Inferior parietal cortex (tissue), 1 donor: ENCODE results near the gene NXPE4.
"Not testable (repeated sequence)": the region's sequence is repeated elsewhere in the genome, so short reads cannot be mapped to it uniquely, and the experiment has no call there.

ENCODE experiments used
- DNase-seq: peaks from one replicate; pipeline ENCODE4 v3.0.0-alpha.2; 2016; ENCODE audit errors: extremely low spot score

Gene NXPE4

DNA sequence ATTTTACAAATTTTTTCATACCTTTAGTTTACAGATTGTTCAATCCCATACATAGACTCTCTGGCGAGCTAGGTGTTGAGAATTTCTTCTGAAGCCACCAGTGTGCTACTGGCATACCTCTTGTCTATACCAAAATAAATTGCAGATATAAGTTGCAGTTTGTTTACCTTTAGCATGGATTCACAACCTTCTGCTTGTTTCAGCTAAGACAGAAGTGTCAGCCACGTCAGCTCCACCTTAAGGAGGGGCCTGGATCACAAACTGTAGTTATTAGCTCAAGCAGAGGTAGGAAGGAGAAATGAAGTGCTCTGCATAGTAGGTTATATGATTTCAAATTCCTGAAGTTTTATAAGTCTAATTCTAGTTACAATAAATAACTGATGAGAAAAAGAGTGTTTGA is at the start of gene NXPE4:
Gene NXPE4 (minus strand): TSS at position 216 of the 400 bp plus-strand sequence. CDS start 1,027 bp downstream, outside the sequence.
- DNase-seq, result no peak

- not testable (repeated sequence) for DNase-seq
These were observed 43.9 kb upstream of the NXPE4 start for GRCh38 chr11:114639440-114639839.

GRCh38 chr11:114631445-114631965 is 35.9 kb upstream of the NXPE4 start:
- not testable (repeated sequence) for DNase-seq

DNA sequence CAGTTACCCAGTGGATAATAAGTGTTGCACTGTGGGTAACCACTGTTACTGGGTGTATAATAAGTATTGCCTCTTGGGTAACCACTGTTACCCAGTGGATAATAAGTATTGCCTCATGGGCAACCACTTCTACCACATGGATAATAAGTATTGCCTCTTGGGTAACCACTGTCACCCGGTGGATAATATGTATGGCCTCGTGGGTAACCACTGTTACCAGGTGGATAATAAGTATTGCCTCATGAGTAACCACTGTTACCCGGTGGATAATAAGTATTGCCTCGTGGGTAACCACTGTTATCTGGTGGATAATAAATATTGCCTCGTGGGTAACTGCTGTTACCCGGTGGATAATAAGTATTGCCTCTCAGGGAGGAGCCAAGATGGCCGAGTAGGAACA is 29.7 kb upstream of the NXPE4 start:
- no peak for DNase-seq

DNA sequence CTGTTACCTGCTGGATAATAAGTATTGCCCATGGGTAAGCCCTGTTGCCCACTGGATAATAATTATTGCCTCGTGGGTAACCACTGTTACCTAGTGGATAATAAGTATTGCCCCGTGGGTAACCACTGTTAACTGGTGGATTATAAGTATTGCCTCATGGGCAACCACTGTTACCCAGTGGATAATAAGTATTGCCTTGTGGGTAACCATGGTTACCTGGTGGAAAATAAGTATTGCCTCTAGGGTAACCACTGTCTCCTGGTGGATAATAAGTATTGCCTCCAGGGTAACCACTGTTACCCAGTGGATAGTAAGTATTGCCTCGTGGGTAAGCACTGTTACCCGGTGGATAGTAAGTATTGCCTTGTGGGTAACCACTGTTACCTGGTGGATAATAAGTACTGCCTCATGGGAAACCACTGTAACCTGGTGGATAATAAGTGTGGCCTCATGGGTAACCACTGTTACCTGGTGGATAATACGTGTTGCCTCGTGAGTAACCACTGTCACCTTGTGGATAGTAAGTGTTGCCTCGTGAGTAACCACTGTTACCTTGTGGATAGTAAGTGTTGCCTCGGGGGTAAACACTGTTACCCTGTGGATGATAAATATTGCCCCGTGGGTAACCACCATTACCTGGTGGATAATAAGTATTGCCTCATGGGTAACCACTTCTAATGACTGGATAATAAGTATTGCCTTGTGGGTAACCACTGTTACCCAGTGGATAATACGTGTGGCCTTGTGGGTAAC is 29.0 kb upstream of the NXPE4 start:
- DNase-seq, result no peak

- DNase-seq, result no peak
These were observed 28.1 kb upstream of the NXPE4 start for GRCh38 chr11:114623720-114624119.

GRCh38 chr11:114622858-114623257 is 27.3 kb upstream of the NXPE4 start:
- DNase-seq, result no peak

DNA sequence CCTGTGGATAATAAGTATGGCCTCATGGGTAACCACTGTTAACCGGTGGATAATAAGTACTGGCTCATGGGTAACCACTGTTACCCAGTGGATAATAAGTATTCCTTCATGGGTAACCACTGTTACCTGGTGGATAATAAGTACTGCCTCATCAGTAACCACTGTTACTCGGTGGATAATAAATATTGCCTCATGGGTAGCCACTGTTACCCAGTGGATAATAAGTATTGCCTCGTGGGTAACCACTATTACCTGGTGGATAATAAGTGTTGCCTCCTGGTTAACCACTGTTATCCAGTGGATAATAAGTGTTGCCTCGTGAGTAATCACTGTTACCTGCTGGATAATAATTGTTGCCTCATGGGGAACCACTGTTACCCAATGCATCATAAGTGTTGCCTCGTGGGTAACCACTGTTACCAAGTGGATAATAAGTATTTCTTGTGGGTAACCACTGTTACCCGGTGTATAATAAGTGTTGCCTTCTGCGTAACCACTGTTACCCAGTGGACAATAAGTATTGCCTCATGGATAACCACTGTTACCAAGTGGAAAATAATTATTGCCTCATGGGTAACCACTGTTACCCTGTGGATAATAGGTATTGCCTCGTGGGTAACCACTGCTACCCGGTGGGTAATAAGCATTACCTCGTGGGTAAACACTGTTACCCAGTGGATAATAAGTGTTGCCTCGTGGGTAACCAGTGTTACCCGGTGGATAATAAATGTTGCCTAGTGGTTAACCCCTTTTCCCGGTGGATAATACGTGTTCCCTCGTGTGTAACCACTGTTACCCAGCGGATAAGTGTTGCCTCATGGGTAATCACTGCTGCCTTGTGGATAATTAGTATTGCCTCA is 26.6 kb upstream of the NXPE4 start:
- no peak for DNase-seq

- DNase-seq, result no peak
These were observed 25.5 kb upstream of the NXPE4 start for GRCh38 chr11:114621072-114621471.

GRCh38 chr11:114619659-114620173 is 24.1 kb upstream of the NXPE4 start:
- DNase-seq, result no peak

GRCh38 chr11:114618139-114618538 is 22.6 kb upstream of the NXPE4 start:
- DNase-seq, result no peak

GRCh38 chr11:114617157-114618124 is 21.9 kb upstream of the NXPE4 start:
- no peak for DNase-seq

- DNase-seq, result no peak
These were observed 20.9 kb upstream of the NXPE4 start for GRCh38 chr11:114616516-114616915.

DNA sequence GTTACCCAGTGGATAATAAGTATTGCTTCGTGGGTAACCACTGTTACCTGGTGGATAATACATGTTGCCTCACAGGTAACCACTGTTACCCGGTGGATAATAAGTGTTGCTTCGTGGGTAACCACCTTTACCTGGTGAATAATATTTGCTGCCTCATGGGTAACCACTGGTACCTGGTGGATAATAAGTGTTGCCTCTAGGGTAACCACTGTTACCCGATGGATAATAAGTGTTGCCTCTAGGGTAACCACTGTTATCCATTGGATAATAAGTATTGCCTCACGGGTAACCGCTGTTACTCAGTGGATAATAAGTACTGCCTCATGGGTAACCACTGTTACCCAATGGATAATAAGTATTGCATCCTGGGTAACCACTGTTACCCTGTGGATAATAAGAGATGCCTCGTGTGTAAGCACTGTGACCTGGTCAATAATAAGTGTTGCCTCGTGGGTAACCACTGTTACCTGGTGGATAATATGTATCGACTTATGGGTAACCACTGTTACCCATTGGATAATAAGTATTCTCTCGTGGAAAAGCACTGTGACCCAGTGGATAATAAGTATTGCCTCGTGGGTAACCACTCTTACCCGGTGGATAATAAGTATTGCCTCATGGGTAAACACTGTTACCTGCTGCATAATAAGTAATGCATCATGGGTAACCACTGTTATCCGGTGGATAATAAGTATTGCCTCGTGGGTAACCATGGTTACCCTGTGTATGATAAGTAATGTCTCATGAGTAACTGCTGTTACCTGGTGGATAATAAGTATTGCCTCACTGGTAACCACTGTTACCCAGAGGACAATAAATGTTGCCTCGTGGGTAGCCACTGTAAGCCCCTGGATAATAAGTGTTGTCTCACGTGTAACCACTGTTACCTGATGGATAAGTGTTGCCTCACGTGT is 20.1 kb upstream of the NXPE4 start:
- DNase-seq, result no peak

DNA sequence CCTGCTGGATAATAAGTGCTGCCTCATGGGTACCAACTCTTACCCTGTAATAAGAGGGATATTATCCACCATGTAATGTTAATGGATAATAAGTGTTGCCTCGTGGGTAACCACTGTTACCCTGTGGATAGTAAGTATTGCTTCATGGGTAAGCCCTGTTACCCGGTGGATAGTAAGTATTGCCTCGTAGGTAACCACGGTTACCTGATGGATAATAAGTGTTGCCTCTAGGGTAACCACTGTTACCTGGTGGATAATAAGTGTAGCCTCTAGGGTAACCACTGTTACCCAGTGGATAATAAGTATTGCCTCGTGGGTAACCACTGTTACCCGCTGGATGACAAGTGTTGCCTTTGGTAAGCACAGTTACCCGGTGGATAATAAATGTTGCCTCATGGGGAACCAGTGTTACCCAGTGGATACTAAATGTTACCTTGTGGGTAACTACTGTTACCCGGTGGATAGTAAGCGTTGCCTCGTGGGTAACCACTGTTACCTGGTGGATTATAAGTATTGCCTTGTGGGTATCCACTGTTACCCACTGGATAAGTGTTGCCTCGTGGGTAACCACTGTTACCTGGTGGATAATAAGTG is 18.6 kb upstream of the NXPE4 start:
- DNase-seq, result no peak

DNA sequence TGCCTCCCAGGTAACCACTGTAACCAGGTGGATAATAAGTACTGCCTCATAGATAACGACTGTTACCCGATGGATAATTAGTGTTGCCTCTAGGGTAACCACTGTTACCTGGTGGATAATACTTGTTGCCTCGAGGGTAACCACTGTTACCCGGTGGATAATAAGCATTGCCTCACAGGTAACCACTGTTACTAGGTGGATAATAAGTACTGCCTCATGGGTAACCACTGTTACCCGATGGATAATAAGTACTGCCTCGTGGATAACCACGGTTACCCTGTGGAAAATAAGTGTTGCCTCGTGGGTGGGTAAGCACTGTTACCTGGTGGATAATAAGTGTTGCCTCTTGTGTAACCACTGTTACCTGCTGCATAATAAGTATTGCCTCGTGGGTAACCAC is 17.5 kb upstream of the NXPE4 start:
- DNase-seq, result not testable (repeated sequence)

- DNase-seq, result no peak
These were observed 17.1 kb upstream of the NXPE4 start for GRCh38 chr11:114612686-114613085.

DNA sequence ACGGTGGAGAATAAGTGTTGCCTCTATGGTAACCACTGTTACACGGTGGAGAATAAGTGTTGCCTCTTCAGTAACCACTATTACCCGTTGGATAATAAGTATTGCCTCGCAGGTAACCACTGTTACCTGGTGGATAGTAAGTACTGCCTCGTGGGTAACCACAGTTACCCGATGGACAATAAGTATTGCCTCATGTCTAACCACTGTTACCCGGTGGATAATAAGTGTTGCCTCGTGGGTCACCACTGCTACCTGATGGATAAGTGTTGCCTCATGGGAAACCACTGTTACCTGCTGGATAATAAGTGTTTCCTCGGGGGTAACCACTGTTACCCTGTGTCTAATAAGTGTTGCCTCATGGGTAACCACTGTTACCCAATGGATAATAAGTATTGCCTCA is 16.6 kb upstream of the NXPE4 start:
- DNase-seq, result not testable (repeated sequence)

DNA sequence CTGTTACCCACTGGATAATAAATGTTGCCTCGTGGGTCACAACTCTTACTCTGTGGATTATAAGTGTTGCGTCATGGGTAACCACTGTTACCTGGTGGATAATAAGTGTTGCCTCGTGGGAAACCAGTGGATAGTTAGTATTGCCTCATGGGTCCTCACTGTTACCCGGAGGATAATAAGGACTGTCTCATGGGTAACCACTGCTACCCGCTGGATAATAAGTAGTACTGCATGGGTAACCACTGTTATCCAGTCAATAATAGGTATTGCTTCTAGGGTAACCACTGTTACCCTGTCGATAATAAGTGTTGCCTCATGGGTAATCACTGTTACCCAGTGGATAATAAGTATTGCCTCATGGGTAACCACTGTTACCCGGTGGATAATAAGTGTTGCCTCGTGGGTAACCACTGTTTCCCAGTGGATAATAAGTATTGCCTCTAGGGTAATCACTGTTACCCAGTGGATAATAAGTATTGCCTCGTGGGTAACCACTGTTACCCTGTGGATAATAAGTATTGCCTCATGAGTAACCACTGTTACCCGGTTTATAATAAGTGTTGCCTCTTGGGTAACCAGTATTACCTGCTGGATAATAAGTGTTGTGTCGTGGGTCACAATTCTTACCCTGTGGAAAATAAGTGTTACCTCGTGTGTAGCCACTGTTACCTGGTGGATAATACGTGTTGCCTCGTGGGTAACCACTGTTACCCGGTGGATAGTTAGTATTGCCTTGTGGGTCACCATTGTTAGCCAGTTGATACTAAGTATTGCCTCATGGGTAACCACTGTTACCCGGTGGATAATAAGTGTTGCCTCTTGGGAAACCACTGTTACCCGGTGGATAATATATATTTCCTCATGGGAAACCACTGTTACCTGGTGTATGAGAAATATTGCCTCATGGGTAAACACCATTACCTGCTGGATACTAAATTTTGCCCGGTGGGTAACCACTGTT is 15.7 kb upstream of the NXPE4 start:
- no peak for DNase-seq
